Measurements from ENCODE around the gene PDE3B.
"Not testable (repeated sequence)": the region's sequence is repeated elsewhere in the genome, so short reads cannot be mapped to it uniquely, and the experiment has no call there.

PDE3B gene

GRCh38 chr11:14750911-14751310 lies 107.3 kb downstream of the PDE3B start:
- no peak overlapping the region for H3K4me3 ChIP-seq (ENCODE audit: low read length)
- no peak for DNase-seq (ENCODE audit: low read depth)
- no peak for TF ChIP-seq CTCF (conservative IDR thresholded peaks at IDR 0.05; ENCODE audit: low read length)

DNA sequence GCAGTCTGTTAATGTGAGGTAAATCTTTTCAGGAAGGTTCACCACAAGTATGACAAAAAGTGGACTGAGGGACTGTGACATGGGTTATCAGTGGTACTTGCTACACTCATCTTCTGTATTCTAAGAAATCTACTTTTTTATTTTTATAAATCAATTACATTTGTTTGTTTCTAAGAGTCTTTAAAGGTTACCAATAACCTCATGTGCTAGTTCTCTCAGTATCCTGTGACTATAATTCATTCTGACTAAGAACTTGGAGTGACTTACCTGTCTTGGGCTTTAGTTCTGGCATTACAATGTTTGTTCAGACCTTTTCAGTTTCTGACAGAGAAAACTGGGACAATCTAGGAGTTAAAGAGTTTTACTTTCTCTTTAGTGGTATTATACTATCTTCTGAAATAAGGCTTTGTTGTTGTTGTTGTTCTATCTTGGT lies 108.4 kb downstream of the PDE3B start:
- no peak for TF ChIP-seq CTCF (conservative IDR thresholded peaks at IDR 0.05; ENCODE audit: low read length)
- no peak for DNase-seq (ENCODE audit: low read depth)
- H3K4me3 ChIP-seq (ENCODE audit: low read length): no peak overlapping the region

GRCh38 chr11:14755140-14755539 lies 111.5 kb downstream of the PDE3B start:
- no peak for TF ChIP-seq CTCF (conservative IDR thresholded peaks at IDR 0.05; ENCODE audit: low read length)
- no peak overlapping the region for H3K4me3 ChIP-seq (ENCODE audit: low read length)
- no peak for DNase-seq (ENCODE audit: low read depth)

GRCh38 chr11:14756349-14756748 lies 112.7 kb downstream of the PDE3B start:
- TF ChIP-seq CTCF (conservative IDR thresholded peaks at IDR 0.05; ENCODE audit: low read length): no peak
- DNase-seq (ENCODE audit: low read depth): no peak
- H3K4me3 ChIP-seq (ENCODE audit: low read length): no peak overlapping the region

- H3K4me3 ChIP-seq (ENCODE audit: low read length); DNase-seq (ENCODE audit: low read depth): not testable (repeated sequence)
Observed at GRCh38 chr11:14759300-14760012, 115.9 kb downstream of the PDE3B start.

- no peak for DNase-seq (ENCODE audit: low read depth)
- no peak overlapping the region for H3K4me3 ChIP-seq (ENCODE audit: low read length)
- no peak for TF ChIP-seq CTCF (conservative IDR thresholded peaks at IDR 0.05; ENCODE audit: low read length)
Observed at GRCh38 chr11:14764179-14764578, 120.6 kb downstream of the PDE3B start.

DNA sequence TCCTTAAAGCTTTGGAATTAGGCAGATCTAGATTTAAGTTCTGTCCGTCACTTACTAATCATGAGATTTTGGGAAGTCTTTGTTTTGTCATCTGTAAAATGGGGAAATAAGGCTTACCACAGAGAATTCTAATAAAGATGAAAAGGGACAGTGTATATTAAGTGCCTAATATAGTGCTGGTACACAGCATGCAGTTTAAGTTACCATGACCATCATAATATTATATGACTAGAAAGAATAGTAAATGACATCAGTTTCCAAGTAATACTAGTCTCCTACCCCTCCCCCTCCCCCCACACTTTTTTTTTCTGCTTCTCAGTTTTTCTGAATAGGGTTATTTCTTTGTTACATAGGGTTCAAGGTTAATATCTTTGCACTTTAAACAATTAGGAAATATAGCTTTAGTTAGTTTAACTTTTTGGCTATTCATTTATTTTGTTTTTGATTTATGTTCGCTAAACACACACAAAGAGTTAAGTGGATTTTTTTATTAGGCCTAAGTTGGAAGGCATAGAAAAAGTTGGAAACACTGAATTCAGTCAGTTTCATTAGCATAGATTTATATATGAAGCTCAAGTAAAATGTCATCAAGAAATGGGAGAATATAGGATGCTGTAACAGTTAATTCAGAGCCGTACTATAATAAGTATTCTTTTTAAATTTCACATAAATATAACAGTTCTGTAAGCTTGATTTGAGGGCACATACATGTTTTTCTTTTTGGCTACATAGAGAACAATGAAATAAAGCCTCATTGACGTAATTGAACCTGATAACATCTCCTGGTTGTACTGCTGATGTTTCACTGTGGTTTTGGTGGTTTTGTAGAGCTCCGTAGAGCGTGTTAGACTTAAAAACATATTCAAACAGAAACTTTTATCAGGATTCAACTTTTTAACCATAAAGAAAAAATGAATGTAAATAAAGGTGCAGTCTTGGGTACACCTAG lies 121.2 kb downstream of the PDE3B start:
- H3K4me3 ChIP-seq (ENCODE audit: low read length): no peak overlapping the region
- no peak for TF ChIP-seq CTCF (conservative IDR thresholded peaks at IDR 0.05; ENCODE audit: low read length)
- no peak for DNase-seq (ENCODE audit: low read depth)
